ENCODE data around the gene CADPS2. TPM values are rescaled to one million over a fixed set of nuclear protein-coding genes. Genes with fewer than 3 reads are reported as not detected.

Gene CADPS2
- total RNA-seq, 2 experiments from 2014 or later = not detected

GRCh38 chr7:122764902-122765301 is 121.4 kb downstream of the CADPS2 start:
- Mint-ChIP-seq H3K4me1 (no peaks in the 10 kb centered on the region), H3K4me3 (no peak overlapping the region), H3K36me3 (ENCODE audit: low read depth) (no peaks in the 10 kb centered on the region), H3K27ac (no peak overlapping the region), H3K9me3 (ENCODE audit: low read depth) (peaks cover 2% of the 10 kb centered on the region), H3K27me3 (no peaks in the 10 kb centered on the region)
- POLR2A ChIA-PET = no interaction called here
- intact Hi-C loops (cut with DNase I, micrococcal nuclease) = no loop called here
- CTCF ChIA-PET = interaction anchor here (0.6 kb wide), 1 partner anchor 225 kb away, joined by 5 read pairs; no protein-coding TSS in a partner anchor
- ATAC-seq (no peak), DNase-seq (no peak)

GRCh38 chr7:122764020-122764419 is 122.2 kb downstream of the CADPS2 start:
- ChIA-PET POLR2A (no interaction called here), CTCF (no interaction called here)
- Mint-ChIP-seq H3K27ac (no peak overlapping the region), H3K27me3 (no peaks in the 10 kb centered on the region), H3K9me3 (ENCODE audit: low read depth) (peaks cover 2% of the 10 kb centered on the region), H3K4me3 (no peak overlapping the region), H3K4me1 (no peaks in the 10 kb centered on the region), H3K36me3 (ENCODE audit: low read depth) (no peaks in the 10 kb centered on the region)
- DNase-seq (no peak), ATAC-seq (no peak)
- intact Hi-C loops (cut with DNase I, micrococcal nuclease) = no loop called here

- Mint-ChIP-seq H3K4me1 (no peaks in the 10 kb centered on the region), H3K4me3 (no peak overlapping the region), H3K36me3 (ENCODE audit: low read depth) (no peaks in the 10 kb centered on the region), H3K9me3 (ENCODE audit: low read depth) (peaks cover 2% of the 10 kb centered on the region), H3K27me3 (no peaks in the 10 kb centered on the region), H3K27ac (no peak overlapping the region)
- intact Hi-C loops (cut with DNase I, micrococcal nuclease) = no loop called here
- ATAC-seq = no peak
- no peak for DNase-seq
- ChIA-PET POLR2A (no interaction called here), CTCF (interaction anchor here (0.7 kb wide), 1 partner anchor 142 kb away, joined by 3 read pairs; no protein-coding TSS in a partner anchor)
These were observed 124.2 kb downstream of the CADPS2 start for GRCh38 chr7:122762071-122762470.

DNA sequence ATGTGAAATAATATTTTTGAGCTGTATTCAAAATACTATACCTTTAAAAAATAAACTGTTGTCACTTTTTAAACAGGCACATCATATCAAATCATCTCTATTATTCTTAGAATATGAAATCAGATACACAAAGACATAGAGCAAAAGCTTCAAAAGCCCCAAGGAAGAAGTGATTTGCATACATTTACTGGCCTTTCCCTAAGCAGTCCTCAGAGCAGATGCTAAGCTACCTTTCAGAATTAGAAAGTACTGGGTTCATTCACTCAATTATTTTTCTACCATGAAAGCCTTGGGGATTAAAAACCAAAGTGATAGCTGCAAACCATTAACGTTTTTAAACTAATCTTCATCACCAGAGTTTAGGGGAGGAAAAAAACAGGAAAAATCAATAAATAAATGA is 127.8 kb downstream of the CADPS2 start:
- CTCF ChIA-PET = interaction anchor here (0.7 to 1.7 kb wide), 2 partner anchors 23 to 170 kb away, joined by 3 read pairs; no protein-coding TSS in a partner anchor
- POLR2A ChIA-PET = no interaction called here
- no peak for DNase-seq
- no peak for ATAC-seq
- intact Hi-C loops (cut with DNase I, micrococcal nuclease) = no loop called here
- H3K27ac Mint-ChIP-seq = no peak overlapping the region
- H3K9me3 Mint-ChIP-seq (ENCODE audit: low read depth) = peaks cover 2% of the 10 kb centered on the region
- no peaks in the 10 kb centered on the region for H3K4me1 Mint-ChIP-seq
- no peaks in the 10 kb centered on the region for H3K27me3 Mint-ChIP-seq
- H3K36me3 Mint-ChIP-seq (ENCODE audit: low read depth) = no peaks in the 10 kb centered on the region
- no peak overlapping the region for H3K4me3 Mint-ChIP-seq

DNA sequence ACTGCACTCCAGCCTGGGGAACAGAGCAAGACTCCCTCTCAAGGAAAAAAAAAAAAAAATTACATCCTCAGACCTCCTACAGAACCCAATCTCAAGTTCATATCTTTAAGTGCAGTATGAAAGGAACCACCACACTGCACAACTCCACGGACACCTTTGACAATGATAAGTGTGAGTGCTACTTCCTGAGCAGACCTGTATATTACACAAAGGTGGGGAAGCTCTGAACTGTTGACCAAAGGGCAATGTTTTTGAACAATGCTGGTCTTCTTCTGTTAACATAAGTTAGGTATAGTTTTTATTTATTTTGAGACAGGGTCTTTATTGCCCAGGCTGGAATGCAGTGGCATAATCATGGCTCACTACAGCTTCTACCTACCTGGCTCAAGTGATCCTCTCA is 129.4 kb downstream of the CADPS2 start:
- H3K4me1 Mint-ChIP-seq = no peaks in the 10 kb centered on the region
- H3K9me3 Mint-ChIP-seq (ENCODE audit: low read depth) = no peaks in the 10 kb centered on the region
- ChIA-PET CTCF (no interaction called here), POLR2A (no interaction called here)
- ATAC-seq (no peak), DNase-seq (no peak)
- no peaks in the 10 kb centered on the region for H3K36me3 Mint-ChIP-seq (ENCODE audit: low read depth)
- intact Hi-C loops (cut with DNase I, micrococcal nuclease) = no loop called here
- no peak overlapping the region for H3K4me3 Mint-ChIP-seq
- H3K27me3 Mint-ChIP-seq = no peaks in the 10 kb centered on the region
- H3K27ac Mint-ChIP-seq = no peak overlapping the region

GRCh38 chr7:122755696-122756095 is 130.6 kb downstream of the CADPS2 start:
- no peaks in the 10 kb centered on the region for H3K4me1 Mint-ChIP-seq
- no peak for ATAC-seq
- no peaks in the 10 kb centered on the region for H3K9me3 Mint-ChIP-seq (ENCODE audit: low read depth)
- CTCF ChIA-PET = interaction anchor here (0.8 kb wide), 1 partner anchor 37 kb away, joined by 3 read pairs; no protein-coding TSS in a partner anchor
- POLR2A ChIA-PET = no interaction called here
- no peak overlapping the region for H3K4me3 Mint-ChIP-seq
- no peak overlapping the region for H3K27ac Mint-ChIP-seq
- DNase-seq = no peak
- H3K36me3 Mint-ChIP-seq (ENCODE audit: low read depth) = no peaks in the 10 kb centered on the region
- intact Hi-C loops (cut with DNase I, micrococcal nuclease) = no loop called here
- no peaks in the 10 kb centered on the region for H3K27me3 Mint-ChIP-seq

DNA sequence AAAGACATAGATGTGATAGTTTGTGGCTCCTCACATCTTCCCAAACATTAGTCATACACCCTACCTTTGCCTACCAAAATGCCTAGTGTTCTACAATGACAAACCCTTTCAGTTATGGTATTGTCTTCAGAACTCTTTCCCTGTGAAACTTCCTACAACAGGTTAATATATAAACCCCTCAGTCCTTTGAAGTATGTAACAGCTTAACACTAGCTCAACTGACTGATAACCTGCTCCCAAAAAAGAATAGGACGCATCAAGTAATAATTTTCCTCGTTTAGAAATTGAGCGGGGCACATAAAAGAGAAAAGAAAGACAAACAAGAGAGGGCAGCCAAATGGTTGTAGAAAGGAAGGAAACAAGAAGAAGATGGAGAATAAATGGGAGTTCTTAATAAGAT is 133.7 kb downstream of the CADPS2 start:
- ATAC-seq (no peak), DNase-seq (no peak)
- CTCF ChIA-PET = no interaction called here
- intact Hi-C loops (cut with DNase I, micrococcal nuclease) = no loop called here
- no peak overlapping the region for H3K4me3 Mint-ChIP-seq
- POLR2A ChIA-PET = no interaction called here
- H3K27me3 Mint-ChIP-seq = no peaks in the 10 kb centered on the region
- H3K4me1 Mint-ChIP-seq = no peaks in the 10 kb centered on the region
- H3K27ac Mint-ChIP-seq = no peak overlapping the region
- H3K9me3 Mint-ChIP-seq (ENCODE audit: low read depth) = no peaks in the 10 kb centered on the region
- no peaks in the 10 kb centered on the region for H3K36me3 Mint-ChIP-seq (ENCODE audit: low read depth)

DNA sequence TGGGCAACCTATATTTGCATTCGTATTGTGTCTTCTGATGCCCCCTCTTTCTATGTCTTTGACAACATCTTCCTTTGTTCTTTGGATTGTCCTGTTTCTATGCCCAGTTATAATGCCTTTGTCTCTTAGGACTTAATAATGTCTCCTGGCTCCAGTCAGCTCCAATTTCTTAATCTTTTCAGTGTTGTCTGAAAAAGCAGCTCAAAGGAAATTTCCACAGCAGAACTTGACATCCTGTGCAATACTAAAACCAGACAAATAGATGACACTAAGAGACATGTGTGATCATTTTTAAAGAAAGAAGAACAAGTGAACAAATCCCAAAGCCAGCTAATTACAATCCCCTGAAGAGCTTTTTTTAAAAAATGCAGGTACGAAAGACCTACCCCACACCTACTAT is 135.9 kb downstream of the CADPS2 start:
- intact Hi-C loops (cut with DNase I, micrococcal nuclease) = no loop called here
- Mint-ChIP-seq H3K27me3 (no peaks in the 10 kb centered on the region), H3K9me3 (ENCODE audit: low read depth) (no peaks in the 10 kb centered on the region), H3K4me3 (no peak overlapping the region), H3K27ac (no peak overlapping the region), H3K36me3 (ENCODE audit: low read depth) (no peaks in the 10 kb centered on the region), H3K4me1 (no peaks in the 10 kb centered on the region)
- CTCF ChIA-PET = no interaction called here
- DNase-seq = no peak
- ATAC-seq = no peak
- POLR2A ChIA-PET = no interaction called here

- ChIA-PET POLR2A (no interaction called here), CTCF (interaction anchor here (1.1 kb wide), 1 partner anchor 10 kb away, joined by 3 read pairs; no protein-coding TSS in a partner anchor)
- DNase-seq (no peak), ATAC-seq (no peak)
- Mint-ChIP-seq H3K36me3 (ENCODE audit: low read depth) (no peaks in the 10 kb centered on the region), H3K4me1 (no peaks in the 10 kb centered on the region), H3K9me3 (ENCODE audit: low read depth) (no peaks in the 10 kb centered on the region), H3K4me3 (no peak overlapping the region), H3K27ac (no peak overlapping the region), H3K27me3 (no peaks in the 10 kb centered on the region)
- intact Hi-C loops (cut with DNase I, micrococcal nuclease) = no loop called here
These were observed 138.1 kb downstream of the CADPS2 start for GRCh38 chr7:122748195-122748594.

- intact Hi-C loops (cut with DNase I, micrococcal nuclease) = no loop called here
- no peak for ATAC-seq
These were observed 139.3 kb downstream of the CADPS2 start for GRCh38 chr7:122746948-122747347.

GRCh38 chr7:122743211-122743610 is 143.0 kb downstream of the CADPS2 start:
- H3K27ac Mint-ChIP-seq = no peak overlapping the region
- no peak for ATAC-seq
- H3K9me3 Mint-ChIP-seq (ENCODE audit: low read depth) = no peaks in the 10 kb centered on the region
- POLR2A ChIA-PET = no interaction called here
- H3K27me3 Mint-ChIP-seq = no peaks in the 10 kb centered on the region
- no peaks in the 10 kb centered on the region for H3K4me1 Mint-ChIP-seq
- no peaks in the 10 kb centered on the region for H3K36me3 Mint-ChIP-seq (ENCODE audit: low read depth)
- no peak for DNase-seq
- no peak overlapping the region for H3K4me3 Mint-ChIP-seq
- CTCF ChIA-PET = interaction anchor here (0.8 kb wide), 1 partner anchor 24 kb away, joined by 3 read pairs; no protein-coding TSS in a partner anchor
- intact Hi-C loops (cut with DNase I, micrococcal nuclease) = no loop called here

More at GRCh38 chr7:122746948-122747347, 139.3 kb downstream of the CADPS2 start:
- no peak for DNase-seq
- H3K4me1 Mint-ChIP-seq = no peaks in the 10 kb centered on the region
- H3K36me3 Mint-ChIP-seq (ENCODE audit: low read depth) = no peaks in the 10 kb centered on the region
- ChIA-PET CTCF (interaction anchor here (1.1 kb wide), 1 partner anchor 8 kb away, joined by 3 read pairs; no protein-coding TSS in a partner anchor), POLR2A (no interaction called here)
- H3K4me3 Mint-ChIP-seq = no peak overlapping the region
- no peaks in the 10 kb centered on the region for H3K27me3 Mint-ChIP-seq
- no peaks in the 10 kb centered on the region for H3K9me3 Mint-ChIP-seq (ENCODE audit: low read depth)
- H3K27ac Mint-ChIP-seq = no peak overlapping the region

GRCh38 chr7:122738947-122739346 is 147.3 kb downstream of the CADPS2 start:
- Mint-ChIP-seq H3K36me3 (ENCODE audit: low read depth) (no peaks in the 10 kb centered on the region), H3K4me1 (no peaks in the 10 kb centered on the region), H3K4me3 (no peak overlapping the region), H3K27ac (no peak overlapping the region), H3K9me3 (ENCODE audit: low read depth) (no peaks in the 10 kb centered on the region), H3K27me3 (no peaks in the 10 kb centered on the region)
- DNase-seq (no peak), ATAC-seq (no peak)
- ChIA-PET POLR2A (no interaction called here), CTCF (interaction anchor here (0.7 to 0.9 kb wide), 2 partner anchors 9 to 1613 kb away, joined by 3 read pairs; no protein-coding TSS in a partner anchor)
- intact Hi-C loops (cut with DNase I, micrococcal nuclease) = no loop called here

DNA sequence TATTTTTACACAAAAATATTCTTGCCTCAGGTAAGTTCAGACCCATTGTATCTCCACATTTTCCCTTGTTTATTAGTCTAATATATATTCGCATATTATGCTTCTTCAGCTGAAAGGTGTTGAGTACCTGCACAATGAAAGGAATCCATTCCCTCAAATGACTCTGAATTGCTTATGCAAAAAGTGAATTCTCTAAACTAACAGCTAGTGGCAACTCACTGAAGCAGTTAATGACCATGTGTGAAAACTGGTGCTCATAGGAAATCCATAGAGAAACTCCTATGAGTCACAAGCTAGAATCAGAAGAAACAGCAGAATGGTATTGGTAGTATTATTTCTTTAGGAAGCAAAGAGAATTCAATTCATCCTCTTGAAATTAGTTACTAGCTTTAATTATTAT is 150.1 kb downstream of the CADPS2 start:
- CTCF ChIA-PET = interaction anchor here (1.1 to 1.6 kb wide), 3 partner anchors 8 to 22 kb away, joined by 3 read pairs; no protein-coding TSS in a partner anchor
- Mint-ChIP-seq H3K4me1 (no peaks in the 10 kb centered on the region), H3K4me3 (no peak overlapping the region), H3K9me3 (ENCODE audit: low read depth) (no peaks in the 10 kb centered on the region), H3K27ac (no peak overlapping the region), H3K36me3 (ENCODE audit: low read depth) (no peaks in the 10 kb centered on the region), H3K27me3 (no peaks in the 10 kb centered on the region)
- POLR2A ChIA-PET = no interaction called here
- DNase-seq = no peak
- no peak for ATAC-seq
- intact Hi-C loops (cut with DNase I, micrococcal nuclease) = no loop called here

Data from activated CD4-positive, alpha-beta T cell treated with anti-CD3 and anti-CD28 coated beads for 36 hours (primary cell).